Large intestine (tissue), 3 donors: Measurements from ENCODE around the gene COG5. TPM values are rescaled to one million over a fixed set of nuclear protein-coding genes. Genes with fewer than 3 reads are reported as not detected.

Source experiments
- DNase-seq, 2 donors: peaks; one replicate each; pipeline versions ENCODE4 v3.0.0 to v3.0.0-alpha.2; 2013
- H3K27ac ChIP-seq: one replicate; pipeline ENCODE4 v1.5.1; 2013; ENCODE audit warnings: low read length
- H3K27me3 ChIP-seq: 2 replicates; pipeline ENCODE4 v1.6.1; 2013; ENCODE audit warnings: low read length; ENCODE audit not compliant: control insufficient read depth, insufficient read depth
- H3K36me3 ChIP-seq: 2 replicates; pipeline ENCODE4 v1.6.1; 2013; ENCODE audit warnings: low read length; ENCODE audit not compliant: control insufficient read depth, insufficient read depth
- H3K4me1 ChIP-seq: one replicate; pipeline ENCODE4 v1.6.1; 2013; ENCODE audit warnings: low read length; ENCODE audit not compliant: control insufficient read depth, insufficient read depth
- H3K4me3 ChIP-seq: one replicate; pipeline ENCODE4 v1.5.1; 2013; ENCODE audit warnings: low read length
- H3K9me3 ChIP-seq: one replicate; pipeline ENCODE4 v1.6.1; 2013; ENCODE audit warnings: mild to moderate bottlenecking, low read depth, low read length, moderate library complexity; ENCODE audit not compliant: control insufficient read depth
- WGBS: methylation state at CpG from one replicate; pipeline ENCODE4 v1.1.5; 2013; ENCODE audit warnings: low lambda C conversion rate; ENCODE audit not compliant: insufficient coverage; 5-methylcytosine and 5-hydroxymethylcytosine counted together
- polyA plus RNA-seq: library from polyadenylated mRNA; unstranded; fragments of 120-200 nt; gene quantifications from one replicate; pipeline ENCODE4 v1.2.1, GENCODE V29; 2013

The COG5 gene
- polyA plus RNA-seq, 1 donor: 40.7 TPM

DNA sequence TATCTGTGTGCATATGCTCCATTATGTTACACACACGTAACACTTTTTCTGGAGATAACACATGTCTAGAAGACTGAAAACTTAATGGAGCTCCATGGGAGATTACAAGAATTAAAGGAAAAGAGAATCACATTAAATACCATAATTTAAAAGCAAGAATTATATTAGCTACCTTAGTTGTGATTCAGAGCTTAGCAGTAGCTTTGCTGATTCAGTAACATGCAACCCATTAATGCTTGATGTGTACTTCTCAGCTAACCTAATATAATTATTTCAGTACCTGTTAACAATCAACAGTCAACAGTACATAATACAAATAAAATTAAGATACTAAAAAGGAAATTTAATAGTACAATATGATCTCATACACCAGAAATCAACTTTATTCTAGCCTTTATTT is 167.6 kb downstream of the COG5 start:
- peaks cover 7% of the 10 kb centered on the region for H3K36me3 ChIP-seq
- no peak overlapping the region for H3K27ac ChIP-seq
- H3K27me3 ChIP-seq: no peaks in the 10 kb centered on the region
- no peaks in the 10 kb centered on the region for H3K4me1 ChIP-seq
- WGBS: no CpG with 5 or more reads among the region's 1 CpG
- H3K4me3 ChIP-seq: no peak overlapping the region
- DNase-seq: no peak
- H3K9me3 ChIP-seq: no peaks in the 10 kb centered on the region

- Histone ChIP-seq H3K27me3 (no peaks in the 10 kb centered on the region), H3K27ac (no peak overlapping the region)
- 100% methylated on average over 1 of the region's 1 CpG for WGBS
Observed at GRCh38 chr7:107394831-107395230, 168.9 kb downstream of the COG5 start.

DNA sequence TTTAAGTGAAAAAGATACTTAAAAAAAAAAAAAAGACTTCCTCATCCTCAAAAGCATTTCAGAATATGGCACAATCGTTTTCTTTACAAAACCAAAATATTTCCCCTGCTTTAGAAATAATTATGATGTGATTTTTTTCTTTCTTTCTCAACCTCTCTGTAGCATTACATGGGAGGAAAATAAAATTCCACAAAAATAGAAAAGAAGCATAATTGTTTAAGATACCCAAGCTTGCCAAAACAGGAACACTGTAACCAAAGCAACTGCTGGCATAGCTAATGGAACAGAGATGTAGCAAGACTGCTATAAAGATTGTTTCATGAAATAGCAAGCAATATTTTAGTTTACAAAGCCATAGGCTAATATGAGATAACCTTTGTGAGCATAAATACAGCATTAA is 169.4 kb downstream of the COG5 start:
- no peaks in the 10 kb centered on the region for H3K4me1 ChIP-seq
- H3K36me3 ChIP-seq: peaks cover 6% of the 10 kb centered on the region
- H3K27me3 ChIP-seq: no peaks in the 10 kb centered on the region
- H3K27ac ChIP-seq: no peak overlapping the region
- H3K4me3 ChIP-seq: no peak overlapping the region
- DNase-seq: no peak
- H3K9me3 ChIP-seq: no peaks in the 10 kb centered on the region
- 100% methylated on average over 1 of the region's 1 CpG for WGBS

More at GRCh38 chr7:107394831-107395230, 168.9 kb downstream of the COG5 start:
- H3K9me3 ChIP-seq: no peaks in the 10 kb centered on the region
- DNase-seq: no peak
- H3K4me3 ChIP-seq: no peak overlapping the region
- H3K4me1 ChIP-seq: no peaks in the 10 kb centered on the region
- peaks cover 7% of the 10 kb centered on the region for H3K36me3 ChIP-seq

- DNase-seq: no peak
- H3K27ac ChIP-seq: no peak overlapping the region
Observed at GRCh38 chr7:107392830-107393229, 170.9 kb downstream of the COG5 start.

GRCh38 chr7:107390916-107391315 is 172.8 kb downstream of the COG5 start:
- Histone ChIP-seq H3K27me3 (no peaks in the 10 kb centered on the region), H3K9me3 (no peaks in the 10 kb centered on the region), H3K36me3 (no peaks in the 10 kb centered on the region), H3K4me3 (no peak overlapping the region), H3K4me1 (no peaks in the 10 kb centered on the region), H3K27ac (no peak overlapping the region)
- WGBS: no CpG with 5 or more reads among the region's 8 CpGs
- no peak for DNase-seq

More at GRCh38 chr7:107392830-107393229, 170.9 kb downstream of the COG5 start:
- Histone ChIP-seq H3K4me3 (no peak overlapping the region), H3K27me3 (no peaks in the 10 kb centered on the region), H3K4me1 (no peaks in the 10 kb centered on the region), H3K9me3 (no peaks in the 10 kb centered on the region), H3K36me3 (no peaks in the 10 kb centered on the region)
- 90% methylated on average over 2 of the region's 3 CpGs for WGBS

GRCh38 chr7:107388604-107389003 is 175.1 kb downstream of the COG5 start:
- Histone ChIP-seq H3K27me3 (no peaks in the 10 kb centered on the region), H3K4me3 (no peak overlapping the region), H3K27ac (no peak overlapping the region), H3K9me3 (no peaks in the 10 kb centered on the region), H3K4me1 (no peaks in the 10 kb centered on the region), H3K36me3 (peaks cover 4% of the 10 kb centered on the region)
- no peak for DNase-seq
- WGBS: 100% methylated on average over 2 of the region's 8 CpGs

- 83% methylated on average over 1 of the region's 6 CpGs for WGBS
- Histone ChIP-seq H3K27me3 (no peaks in the 10 kb centered on the region), H3K9me3 (no peaks in the 10 kb centered on the region), H3K4me1 (no peaks in the 10 kb centered on the region), H3K4me3 (no peak overlapping the region), H3K27ac (no peak overlapping the region), H3K36me3 (peaks cover 6% of the 10 kb centered on the region)
- DNase-seq: no peak
Observed at GRCh38 chr7:107387573-107388219, 176.0 kb downstream of the COG5 start.

- H3K4me1 ChIP-seq: no peaks in the 10 kb centered on the region
- peaks cover 6% of the 10 kb centered on the region for H3K36me3 ChIP-seq
- H3K27ac ChIP-seq: no peak overlapping the region
- H3K4me3 ChIP-seq: no peak overlapping the region
- no peaks in the 10 kb centered on the region for H3K9me3 ChIP-seq
- no peak for DNase-seq
- H3K27me3 ChIP-seq: no peaks in the 10 kb centered on the region
- no CpG with 5 or more reads among the region's 6 CpGs for WGBS
Observed at GRCh38 chr7:107387128-107387527, 176.6 kb downstream of the COG5 start.

DNA sequence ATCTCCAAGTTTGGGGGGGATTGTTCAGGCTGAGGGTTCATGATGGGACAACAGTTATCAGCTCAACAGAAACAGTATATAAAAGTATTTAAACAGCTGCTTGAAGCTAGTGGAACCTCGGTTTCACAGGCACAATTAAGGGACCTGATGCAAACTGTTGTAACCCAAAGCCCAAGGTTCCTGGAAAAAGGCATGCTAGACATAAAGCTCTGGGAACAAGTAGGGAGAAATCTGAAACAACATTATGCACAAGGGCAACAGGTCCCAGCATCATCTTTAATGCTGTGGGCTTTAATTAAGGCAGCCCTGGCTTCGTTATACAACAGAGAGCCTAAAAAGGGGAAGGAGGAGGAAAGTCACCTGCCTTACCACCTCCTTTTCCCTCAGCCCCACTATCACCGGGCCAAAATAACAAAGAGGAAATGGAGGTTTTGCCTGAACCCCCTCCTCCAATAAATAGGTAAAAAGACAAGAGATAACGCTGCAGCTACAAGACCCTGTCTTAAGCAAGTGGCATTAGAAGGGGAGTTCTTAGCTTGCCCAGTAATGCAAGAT is 177.1 kb downstream of the COG5 start:
- no CpG with 5 or more reads among the region's 4 CpGs for WGBS
- H3K9me3 ChIP-seq: no peaks in the 10 kb centered on the region
- H3K4me1 ChIP-seq: no peaks in the 10 kb centered on the region
- no peak overlapping the region for H3K4me3 ChIP-seq
- no peak for DNase-seq
- H3K27ac ChIP-seq: no peak overlapping the region
- no peaks in the 10 kb centered on the region for H3K27me3 ChIP-seq
- peaks cover 6% of the 10 kb centered on the region for H3K36me3 ChIP-seq

DNA sequence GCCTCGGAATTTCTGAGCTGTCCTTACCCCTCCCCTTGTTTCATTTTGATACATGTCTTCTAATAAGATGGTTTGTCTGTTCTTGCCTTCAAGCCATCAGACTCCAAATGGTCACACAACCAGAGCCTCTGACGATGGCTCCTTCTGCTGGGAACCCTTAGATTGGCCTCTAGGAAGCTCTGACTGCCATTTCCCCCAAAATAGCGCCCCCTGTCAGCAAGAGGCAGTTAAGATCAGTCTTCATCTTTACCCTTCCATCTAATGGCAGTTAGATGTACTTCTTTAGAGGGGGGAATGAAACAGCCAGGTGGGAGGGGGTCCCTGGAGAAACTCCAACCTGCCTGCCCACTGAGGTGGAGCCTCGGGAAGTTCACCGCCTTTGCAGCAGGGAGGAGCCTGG is 179.7 kb downstream of the COG5 start:
- WGBS: no CpG with 5 or more reads among the region's 5 CpGs
- no peak overlapping the region for H3K4me3 ChIP-seq
- no peak for DNase-seq
- no peaks in the 10 kb centered on the region for H3K27me3 ChIP-seq
- no peaks in the 10 kb centered on the region for H3K9me3 ChIP-seq
- peaks cover 6% of the 10 kb centered on the region for H3K36me3 ChIP-seq
- no peak overlapping the region for H3K27ac ChIP-seq
- H3K4me1 ChIP-seq: no peaks in the 10 kb centered on the region

- no peaks in the 10 kb centered on the region for H3K9me3 ChIP-seq
- no peaks in the 10 kb centered on the region for H3K27me3 ChIP-seq
- no peak for DNase-seq
- WGBS: no CpG with 5 or more reads among the region's 4 CpGs
- no peak overlapping the region for H3K4me3 ChIP-seq
- no peak overlapping the region for H3K27ac ChIP-seq
- H3K36me3 ChIP-seq: peaks cover 6% of the 10 kb centered on the region
- H3K4me1 ChIP-seq: no peaks in the 10 kb centered on the region
Observed at GRCh38 chr7:107383203-107383602, 180.5 kb downstream of the COG5 start.
